GM12873 (cell line): ENCODE data around the gene SLC40A1.

Experiments
- CTCF ChIP-seq: IDR thresholded peaks from 2 replicates; pipeline ENCODE4 v1.5.1; 2012; ENCODE audit warnings: low read depth, mild to moderate bottlenecking, moderate library complexity, low read length, control low read depth; ENCODE audit not compliant: insufficient read depth; ENCODE audit errors: missing control alignments

Gene SLC40A1

DNA sequence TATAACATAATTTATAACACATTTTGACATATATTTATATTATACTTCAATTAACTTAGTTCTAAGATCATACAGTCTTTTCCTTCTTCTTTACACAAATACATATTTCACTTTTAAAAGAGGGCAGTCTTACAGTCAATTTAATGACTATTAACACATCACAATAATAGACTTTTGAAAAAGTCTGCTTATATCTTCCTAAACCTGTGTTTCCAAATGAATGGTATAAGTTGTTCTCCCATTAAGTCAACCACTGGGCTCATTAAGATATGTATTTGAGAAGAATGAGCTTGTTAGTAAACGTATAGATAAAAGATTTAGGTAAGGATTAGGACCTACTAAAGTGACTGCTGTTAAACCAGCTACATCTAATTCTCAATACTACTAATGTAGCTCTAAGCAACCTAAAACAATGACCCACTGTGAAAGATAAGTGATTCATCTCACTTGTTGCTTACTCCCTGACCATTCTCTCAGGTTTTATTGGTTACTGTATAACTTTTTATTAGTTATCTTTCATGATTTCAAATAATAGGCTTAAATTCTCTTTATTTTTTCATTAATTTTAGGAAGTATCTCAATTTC lies 27.0 kb downstream of the SLC40A1 start:
- TF ChIP-seq CTCF: no peak

DNA sequence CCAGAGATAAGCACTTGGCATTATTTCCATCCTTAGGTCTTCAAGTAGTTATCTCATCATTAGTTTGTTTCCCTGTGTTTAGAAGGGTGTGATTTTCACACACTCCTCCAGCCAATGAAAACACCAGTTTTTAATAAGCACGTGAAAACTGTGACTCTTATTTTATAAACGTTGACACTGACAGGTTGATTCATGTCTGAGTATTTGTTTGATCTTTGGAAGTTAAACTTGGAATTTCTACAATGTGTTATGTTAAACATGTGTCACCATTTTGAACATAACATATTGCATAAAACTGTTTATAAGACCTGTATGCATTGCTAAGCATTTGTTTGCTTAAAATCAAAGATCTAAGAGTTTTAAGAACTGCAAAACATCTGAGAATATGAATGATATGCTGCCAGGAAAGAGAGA lies 27.6 kb downstream of the SLC40A1 start:
- no peak for TF ChIP-seq CTCF

GRCh38 chr2:189552334-189552990 lies 28.1 kb downstream of the SLC40A1 start:
- TF ChIP-seq CTCF: no peak

- TF ChIP-seq CTCF: no peak
These were observed 28.8 kb downstream of the SLC40A1 start for GRCh38 chr2:189551808-189552207.

DNA sequence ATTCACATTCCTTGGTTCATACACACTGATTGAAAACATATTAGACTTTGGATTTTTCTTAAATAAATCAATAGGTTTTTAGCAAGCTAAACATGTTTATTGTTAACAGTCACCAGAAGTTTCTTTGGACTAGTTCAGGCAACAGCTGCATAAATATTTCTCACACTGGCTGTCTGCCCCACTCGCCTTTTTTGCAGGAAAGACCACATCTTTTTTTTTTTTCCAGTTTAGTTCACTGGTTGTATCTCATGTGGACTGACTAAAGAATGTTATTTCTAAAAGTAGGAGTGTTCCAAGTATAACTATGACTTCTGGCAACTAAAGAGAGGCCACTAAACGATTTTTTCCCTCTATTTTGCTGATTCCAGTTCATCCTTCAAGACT lies 31.1 kb downstream of the SLC40A1 start:
- TF ChIP-seq CTCF: no peak

DNA sequence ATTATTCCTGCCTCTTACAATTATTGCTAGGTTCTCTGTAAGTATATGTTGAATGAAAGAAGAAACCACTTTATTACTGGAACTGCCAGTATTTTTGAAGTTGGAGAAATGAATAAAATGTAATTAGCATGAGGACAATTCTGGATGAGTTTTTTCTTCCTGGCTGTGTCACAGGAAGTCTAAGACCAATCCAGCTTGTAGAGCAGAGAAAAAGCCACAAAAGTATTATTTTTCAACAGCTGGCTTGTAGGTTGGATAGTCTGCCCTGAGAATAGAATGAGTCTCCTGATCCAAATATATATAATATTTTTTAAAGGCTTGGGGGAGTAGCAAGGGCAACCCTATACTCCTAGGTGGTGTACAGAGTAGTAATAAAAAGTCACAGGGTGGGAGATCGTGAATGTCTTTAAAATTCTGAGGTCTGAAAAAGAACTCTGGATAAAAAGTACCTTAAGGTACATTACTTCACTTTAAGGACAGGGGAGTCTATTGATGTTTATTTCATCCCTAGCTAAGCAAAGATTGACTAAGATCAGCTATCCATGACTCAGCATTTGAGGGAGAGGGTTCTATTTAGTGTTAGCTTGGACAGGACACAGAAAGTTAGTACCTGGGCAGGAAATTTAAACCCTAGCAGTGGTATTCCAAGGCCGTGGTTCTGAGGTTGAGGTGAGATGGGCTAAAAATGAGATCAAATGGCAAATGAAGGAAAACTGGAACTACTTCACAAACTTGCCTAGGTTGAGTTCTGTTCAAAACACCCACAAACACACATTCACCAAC lies 31.7 kb downstream of the SLC40A1 start:
- no peak for TF ChIP-seq CTCF

DNA sequence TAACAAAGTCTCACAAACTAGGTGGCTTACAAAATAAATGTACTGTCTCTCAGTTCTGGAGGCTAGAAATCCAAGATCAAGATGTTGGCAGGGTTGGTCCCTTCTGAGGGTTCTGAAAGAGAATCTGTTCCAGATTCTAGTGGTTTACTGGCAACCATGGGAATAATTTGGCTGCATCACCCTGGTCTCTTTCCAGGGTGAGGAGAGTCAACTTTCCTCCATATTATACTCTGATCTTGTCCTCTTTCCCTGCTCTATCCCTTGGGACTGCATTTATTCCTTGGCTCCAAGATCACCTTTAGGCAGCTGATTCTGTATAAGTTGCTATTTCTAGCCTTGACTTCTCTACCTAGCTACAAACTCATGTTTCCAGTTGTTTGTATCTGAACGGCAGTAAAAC lies 35.2 kb downstream of the SLC40A1 start:
- TF ChIP-seq CTCF: no peak
